ENCODE data around the gene KLK1.

KLK1 gene

GRCh38 chr19:50823389-50824042, at the start of gene KLK1:
Gene KLK1 (minus strand): TSS chr19:50823787. CDS start chr19:50823748, 39 bp downstream.
- DNase-seq (ENCODE audit: low read depth): no peak

GRCh38 chr19:50873056-50873455, 49.5 kb upstream of the KLK1 start, which contains the start of gene KLK2:
Gene KLK2 (plus strand): TSS chr19:50873439. CDS start chr19:50873474, 35 bp downstream.
- DNase-seq (ENCODE audit: low read depth): no peak

DNA sequence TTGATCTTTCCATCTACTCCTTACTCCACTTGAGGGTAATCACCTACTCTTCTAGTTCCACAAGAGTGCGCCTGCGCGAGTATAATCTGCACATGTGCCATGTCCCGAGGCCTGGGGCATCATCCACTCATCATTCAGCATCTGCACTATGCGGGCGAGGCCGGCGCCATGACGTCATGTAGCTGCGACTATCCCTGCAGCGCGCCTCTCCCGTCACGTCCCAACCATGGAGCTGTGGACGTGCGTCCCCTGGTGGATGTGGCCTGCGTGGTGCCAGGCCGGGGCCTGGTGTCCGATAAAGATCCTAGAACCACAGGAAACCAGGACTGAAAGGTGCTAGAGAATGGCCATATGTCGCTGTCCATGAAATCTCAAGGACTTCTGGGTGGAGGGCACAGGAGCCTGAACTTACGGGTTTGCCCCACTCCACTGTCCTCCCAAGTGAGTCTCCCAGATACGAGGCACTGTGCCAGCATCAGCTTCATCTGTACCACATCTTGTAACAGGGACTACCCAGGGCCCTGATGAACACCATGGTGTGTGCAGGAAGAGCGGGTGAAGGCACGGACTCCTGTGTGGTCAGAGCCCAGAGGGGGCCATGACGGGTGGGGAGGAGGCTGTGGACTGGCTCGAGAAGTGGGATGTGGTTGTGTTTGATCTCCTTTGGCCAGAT, 47.0 kb upstream of the KLK1 start:
- no peak for DNase-seq (ENCODE audit: low read depth)

DNA sequence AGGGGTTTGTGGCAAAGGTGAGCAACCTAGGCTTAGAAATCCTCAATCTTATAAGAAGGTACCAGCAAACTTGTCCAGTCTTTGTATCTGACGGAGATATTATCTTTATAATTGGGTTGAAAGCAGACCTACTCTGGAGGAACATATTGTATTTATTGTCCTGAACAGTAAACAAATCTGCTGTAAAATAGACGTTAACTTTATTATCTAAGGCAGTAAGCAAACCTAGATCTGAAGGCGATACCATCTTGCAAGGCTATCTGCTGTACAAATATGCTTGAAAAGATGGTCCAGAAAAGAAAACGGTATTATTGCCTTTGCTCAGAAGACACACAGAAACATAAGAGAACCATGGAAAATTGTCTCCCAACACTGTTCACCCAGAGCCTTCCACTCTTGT, 45.9 kb upstream of the KLK1 start:
- DNase-seq (ENCODE audit: low read depth): no peak

DNA sequence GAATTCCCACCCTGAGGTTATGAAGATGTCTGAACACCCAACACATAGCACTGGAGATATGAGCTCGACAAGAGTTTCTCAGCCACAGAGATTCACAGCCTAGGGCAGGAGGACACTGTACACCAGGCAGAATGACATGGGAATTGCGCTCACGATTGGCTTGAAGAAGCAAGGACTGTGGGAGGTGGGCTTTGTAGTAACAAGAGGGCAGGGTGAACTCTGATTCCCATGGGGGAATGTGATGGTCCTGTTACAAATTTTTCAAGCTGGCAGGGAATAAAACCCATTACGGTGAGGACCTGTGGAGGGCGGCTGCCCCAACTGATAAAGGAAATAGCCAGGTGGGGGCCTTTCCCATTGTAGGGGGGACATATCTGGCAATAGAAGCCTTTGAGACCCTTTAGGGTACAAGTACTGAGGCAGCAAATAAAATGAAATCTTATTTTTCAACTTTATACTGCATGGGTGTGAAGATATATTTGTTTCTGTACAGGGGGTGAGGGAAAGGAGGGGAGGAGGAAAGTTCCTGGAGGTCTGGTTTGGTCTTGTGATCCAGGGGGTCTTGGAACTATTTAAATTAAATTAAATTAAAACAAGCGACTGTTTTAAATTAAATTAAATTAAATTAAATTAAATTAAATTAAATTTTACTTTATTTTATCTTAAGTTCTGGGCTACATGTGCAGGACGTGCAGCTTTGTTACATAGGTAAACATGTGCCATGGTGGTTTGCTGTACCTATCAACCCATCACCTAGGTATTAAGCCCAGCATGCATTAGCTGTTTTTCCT, 38.1 kb upstream of the KLK1 start:
- DNase-seq (ENCODE audit: low read depth): no peak

- DNase-seq (ENCODE audit: low read depth): no peak
These were observed 37.4 kb upstream of the KLK1 start for GRCh38 chr19:50861010-50861409.

DNA sequence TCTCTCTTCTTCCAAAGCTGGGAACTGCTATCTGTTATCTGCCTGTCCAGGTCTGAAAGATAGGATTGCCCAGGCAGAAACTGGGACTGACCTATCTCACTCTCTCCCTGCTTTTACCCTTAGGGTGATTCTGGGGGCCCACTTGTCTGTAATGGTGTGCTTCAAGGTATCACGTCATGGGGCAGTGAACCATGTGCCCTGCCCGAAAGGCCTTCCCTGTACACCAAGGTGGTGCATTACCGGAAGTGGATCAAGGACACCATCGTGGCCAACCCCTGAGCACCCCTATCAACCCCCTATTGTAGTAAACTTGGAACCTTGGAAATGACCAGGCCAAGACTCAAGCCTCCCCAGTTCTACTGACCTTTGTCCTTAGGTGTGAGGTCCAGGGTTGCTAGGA, 36.3 kb upstream of the KLK1 start:
- DNase-seq (ENCODE audit: low read depth): no peak

- DNase-seq (ENCODE audit: low read depth): no peak
These were observed 35.3 kb upstream of the KLK1 start for GRCh38 chr19:50858886-50859285.

DNA sequence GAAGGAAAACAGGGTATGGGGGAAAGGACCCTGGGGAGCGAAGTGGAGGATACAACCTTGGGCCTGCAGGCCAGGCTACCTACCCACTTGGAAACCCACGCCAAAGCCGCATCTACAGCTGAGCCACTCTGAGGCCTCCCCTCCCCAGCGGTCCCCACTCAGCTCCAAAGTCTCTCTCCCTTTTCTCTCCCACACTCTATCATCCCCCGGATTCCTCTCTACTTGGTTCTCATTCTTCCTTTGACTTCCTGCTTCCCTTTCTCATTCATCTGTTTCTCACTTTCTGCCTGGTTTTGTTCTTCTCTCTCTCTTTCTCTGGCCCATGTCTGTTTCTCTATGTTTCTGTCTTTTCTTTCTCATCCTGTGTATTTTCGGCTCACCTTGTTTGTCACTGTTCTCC, 33.8 kb upstream of the KLK1 start:
- no peak for DNase-seq (ENCODE audit: low read depth)

- DNase-seq (ENCODE audit: low read depth): no peak
These were observed 31.2 kb upstream of the KLK1 start, which contains the start of gene KLK3 for GRCh38 chr19:50854636-50855410. Gene KLK3 (plus strand): TSS chr19:50854915. CDS start chr19:50854956, 41 bp downstream.

DNA sequence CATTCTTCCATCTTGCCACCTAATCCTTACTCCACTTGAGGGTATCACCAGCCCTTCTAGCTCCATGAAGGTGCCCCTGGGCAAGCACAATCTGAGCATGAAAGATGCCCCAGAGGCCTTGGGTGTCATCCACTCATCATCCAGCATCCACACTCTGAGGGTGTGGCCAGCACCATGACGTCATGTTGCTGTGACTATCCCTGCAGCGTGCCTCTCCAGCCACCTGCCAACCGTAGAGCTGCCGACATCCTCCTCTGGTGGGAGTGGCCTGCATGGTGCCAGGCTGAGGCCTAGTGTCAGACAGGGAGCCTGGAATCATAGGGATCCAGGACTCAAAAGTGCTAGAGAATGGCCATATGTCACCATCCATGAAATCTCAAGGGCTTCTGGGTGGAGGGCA, 28.0 kb upstream of the KLK1 start:
- no peak for DNase-seq (ENCODE audit: low read depth)

DNA sequence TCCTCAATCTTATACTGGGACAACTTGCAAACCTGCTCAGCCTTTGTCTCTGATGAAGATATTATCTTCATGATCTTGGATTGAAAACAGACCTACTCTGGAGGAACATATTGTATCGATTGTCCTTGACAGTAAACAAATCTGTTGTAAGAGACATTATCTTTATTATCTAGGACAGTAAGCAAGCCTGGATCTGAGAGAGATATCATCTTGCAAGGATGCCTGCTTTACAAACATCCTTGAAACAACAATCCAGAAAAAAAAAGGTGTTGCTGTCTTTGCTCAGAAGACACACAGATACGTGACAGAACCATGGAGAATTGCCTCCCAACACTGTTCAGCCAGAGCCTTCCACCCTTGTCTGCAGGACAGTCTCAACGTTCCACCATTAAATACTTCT, 27.2 kb upstream of the KLK1 start:
- no peak for DNase-seq (ENCODE audit: low read depth)

- no peak for DNase-seq (ENCODE audit: low read depth)
These were observed 20.8 kb upstream of the KLK1 start for GRCh38 chr19:50844296-50844935.

DNA sequence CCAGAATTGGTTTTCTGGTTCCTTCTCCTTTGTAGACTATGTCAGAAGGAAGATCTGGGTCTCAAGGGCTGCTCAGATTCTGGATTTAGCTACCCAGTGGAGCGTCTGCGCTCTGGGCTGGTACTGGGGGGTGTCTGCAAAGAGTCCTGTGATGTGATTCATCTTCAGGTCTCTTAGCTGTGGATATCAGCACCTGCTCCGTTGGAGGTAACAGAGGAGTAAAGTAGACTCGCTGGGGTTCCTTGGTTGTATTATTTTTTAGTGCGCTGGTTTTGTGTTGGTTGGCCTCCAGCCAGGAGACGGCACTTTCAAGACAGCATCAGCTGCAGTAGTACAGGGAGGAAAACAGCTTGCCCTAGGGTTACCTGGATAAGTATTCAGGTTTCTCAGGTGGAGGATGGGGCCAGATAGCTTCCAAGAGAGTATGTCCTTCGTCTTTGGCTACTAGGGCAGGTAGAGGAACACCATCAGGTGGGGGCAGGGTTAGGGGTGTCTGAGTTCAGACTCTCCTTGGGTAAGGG, 20.2 kb upstream of the KLK1 start:
- DNase-seq (ENCODE audit: low read depth): no peak

DNA sequence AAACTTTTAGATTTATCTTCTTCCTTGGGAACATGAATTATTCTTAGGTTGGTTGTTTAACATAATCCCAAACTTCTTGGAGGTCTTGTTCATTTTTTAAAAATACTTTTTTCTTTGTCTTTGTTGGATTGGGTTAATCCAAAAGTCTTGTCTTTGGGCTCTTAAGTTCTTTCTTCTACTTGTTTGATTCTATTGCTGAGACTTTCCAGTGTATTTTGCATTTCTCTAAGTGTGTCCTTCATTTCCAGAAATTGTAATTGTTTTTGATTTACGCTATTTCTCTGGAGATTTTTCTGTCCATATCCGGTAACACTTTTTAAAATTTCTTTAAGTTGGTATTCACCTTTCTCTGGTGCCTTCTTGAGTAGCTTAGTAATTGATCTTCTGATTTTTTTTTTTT, 19.6 kb upstream of the KLK1 start:
- no peak for DNase-seq (ENCODE audit: low read depth)

DNA sequence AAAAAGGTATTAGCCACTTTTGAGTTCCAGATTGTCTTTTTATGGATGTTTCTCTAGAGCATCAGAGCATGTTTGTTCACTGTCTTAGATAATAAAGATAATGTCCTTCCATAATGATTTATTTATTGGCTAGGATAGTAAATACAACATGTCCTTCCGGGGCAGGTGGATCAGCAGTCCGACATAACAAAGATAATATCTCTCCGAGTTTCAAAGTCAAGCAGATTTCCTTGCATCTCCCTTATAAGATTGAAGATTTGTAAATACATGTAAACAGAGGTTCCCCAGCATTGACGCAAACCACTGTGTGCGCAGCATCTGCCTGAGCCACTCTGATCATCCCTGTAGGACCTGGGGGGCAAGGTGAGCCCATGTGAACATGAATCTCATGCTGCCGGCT, 18.5 kb upstream of the KLK1 start:
- DNase-seq (ENCODE audit: low read depth): no peak

DNA sequence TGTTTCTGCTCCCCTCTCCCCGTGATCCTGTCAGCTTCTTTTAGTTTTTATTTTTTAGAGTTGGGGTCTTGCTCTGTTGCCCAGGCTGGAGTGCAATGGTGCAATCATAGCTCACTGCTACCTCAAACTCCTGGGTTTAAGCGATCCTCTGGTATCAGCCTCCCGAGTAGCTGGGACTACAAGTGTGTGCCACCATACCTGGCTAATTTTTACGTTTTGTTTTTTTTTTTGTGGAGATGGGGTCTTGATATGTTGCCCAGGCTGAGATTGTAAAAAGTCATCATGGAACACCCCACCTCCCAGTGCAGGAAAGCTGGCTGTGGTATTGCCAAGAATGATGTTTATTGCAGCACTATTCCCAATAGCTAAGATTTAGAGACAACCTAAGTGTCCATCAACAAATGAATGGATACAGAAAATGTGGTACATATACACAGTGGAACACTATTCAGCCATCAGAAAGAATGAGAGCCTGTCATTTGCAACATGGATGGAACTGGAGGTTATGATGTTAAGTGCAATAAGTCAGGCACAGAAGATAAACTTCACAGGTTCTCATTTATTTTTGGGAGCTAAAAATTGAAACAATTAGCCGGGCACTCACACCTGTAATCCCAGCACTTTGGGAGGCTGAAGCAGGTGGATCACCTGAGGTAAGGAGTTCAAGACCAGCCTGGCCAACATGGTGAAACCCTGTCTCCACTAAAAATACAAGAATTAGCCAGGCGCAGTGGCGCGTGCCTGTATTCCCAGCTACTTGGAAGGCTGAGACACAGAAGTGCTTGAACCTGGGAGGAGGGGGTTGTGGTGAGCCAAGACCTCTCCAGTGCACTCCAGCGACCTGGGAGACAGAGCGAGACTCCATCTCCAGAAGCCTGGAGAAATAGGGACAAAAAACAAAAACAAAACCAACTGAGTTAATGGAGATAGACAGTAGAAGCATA, 16.4 kb upstream of the KLK1 start:
- no peak for DNase-seq (ENCODE audit: low read depth)

- DNase-seq (ENCODE audit: low read depth): peak; percentile 15
These were observed 14.7 kb upstream of the KLK1 start for GRCh38 chr19:50838239-50838638.

DNA sequence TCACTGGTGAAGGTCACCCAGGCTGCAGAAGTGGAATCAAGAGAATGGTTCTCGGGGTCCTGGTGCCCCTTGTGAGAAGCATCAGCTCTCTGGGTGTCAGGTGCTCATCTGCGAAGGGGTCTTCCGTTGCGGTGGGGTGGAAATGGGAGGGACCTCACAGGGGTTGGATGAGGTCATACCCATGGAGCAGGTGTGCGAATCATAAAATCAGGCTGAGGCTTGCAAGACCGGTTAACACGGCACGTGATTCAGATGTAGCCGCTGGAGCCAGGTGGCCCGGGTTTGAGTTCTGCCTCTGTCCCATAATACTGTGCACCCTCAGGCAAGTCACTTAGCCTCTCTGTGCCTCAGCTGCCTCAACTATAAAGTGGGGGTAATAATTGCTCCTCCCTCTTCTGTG, 13.7 kb upstream of the KLK1 start:
- no peak for DNase-seq (ENCODE audit: low read depth)

GRCh38 chr19:50836543-50837195, 13.1 kb upstream of the KLK1 start:
- DNase-seq (ENCODE audit: low read depth): no peak
